Measurements from ENCODE around the gene GLYAT. TPM values are rescaled to one million over a fixed set of nuclear protein-coding genes. Genes with fewer than 3 reads are reported as not detected.

Gene GLYAT
- total and polyA plus RNA-seq, 4 donors: not detected

- TF ChIP-seq CTCF (IDR thresholded peaks at IDR 0.05; ENCODE audit: control extremely low read depth, extremely low read depth): no peak
- DNase-seq (no peak), ATAC-seq (ENCODE audit: insufficient read depth, low FRiP score) (no peak)
- Histone ChIP-seq H3K9me3 (ENCODE audit: control insufficient read depth in 4 of 4, insufficient read depth in 3 of 4, low read length in 3 of 4) (peaks cover 0 to 18% (median 7%) of the 10 kb centered on the region in 4 donors), H3K9ac (ENCODE audit: insufficient read depth in 1 of 2, low read length in 2 of 2) (no peak overlapping the region), H3K27me3 (ENCODE audit: control insufficient read depth in 3 of 3, insufficient read depth in 3 of 3, low read length in 2 of 3) (no peaks in the 10 kb centered on the region), H3K4me3 (no peak overlapping the region), H3K27ac (ENCODE audit: low read depth in 1 of 2, low read length in 1 of 2) (no peak overlapping the region), H3K4me1 (ENCODE audit: control insufficient read depth in 5 of 5, insufficient read depth in 5 of 5, low read length in 5 of 5) (no peaks in the 10 kb centered on the region), H3K36me3 (ENCODE audit: control insufficient read depth in 4 of 4, insufficient read depth in 4 of 4, low read length in 4 of 4) (no peaks in the 10 kb centered on the region)
Measured at GRCh38 chr11:58744988-58745704, 13.4 kb upstream of the GLYAT start.

DNA sequence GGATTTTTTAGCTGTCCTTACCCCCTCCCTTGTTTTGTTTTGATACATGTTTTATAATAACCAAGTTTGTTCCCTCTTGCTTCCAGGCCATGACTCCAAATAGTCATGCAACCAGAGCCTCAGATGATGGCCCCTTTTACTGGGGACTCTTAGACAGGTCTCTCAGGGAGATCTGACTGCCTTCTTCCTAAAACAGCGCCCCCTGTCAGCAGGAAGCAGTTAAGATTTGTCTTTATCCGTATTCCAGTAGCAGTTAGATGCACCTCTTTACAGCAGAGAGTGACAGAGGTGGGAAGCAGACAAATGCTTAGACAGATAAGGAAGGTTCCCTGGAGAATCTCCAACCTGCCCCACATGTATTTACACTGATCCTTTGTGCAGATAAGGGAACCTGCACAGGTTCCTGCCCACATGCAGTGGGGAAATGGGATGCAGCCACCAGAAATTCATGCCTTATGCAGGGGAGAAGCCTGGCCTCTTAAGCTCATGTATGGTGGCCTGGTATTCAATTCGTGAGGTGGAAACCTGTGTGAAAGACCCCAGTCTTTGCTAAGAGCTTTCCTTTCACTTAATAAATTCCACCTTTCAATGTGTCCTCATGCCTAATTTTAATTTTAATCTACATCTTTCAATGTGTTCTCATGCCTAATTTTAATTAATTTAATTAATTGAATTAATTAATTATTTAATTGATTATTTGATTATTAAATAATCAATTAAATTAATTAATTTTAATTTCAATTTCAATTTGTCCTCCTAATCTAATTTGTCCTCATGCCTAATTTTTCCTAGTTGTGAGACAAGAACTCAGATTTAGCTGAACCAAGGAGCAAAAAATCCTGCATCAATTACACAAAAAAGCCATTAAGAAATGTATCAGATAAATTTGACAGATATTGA lies 11.5 kb upstream of the GLYAT start:
- WGBS, 2 donors: 54 to 62% methylated on average over 3 of the region's 3 CpGs
- ATAC-seq (ENCODE audit: insufficient read depth, low FRiP score) (no peak), DNase-seq (no peak)
- Histone ChIP-seq H3K36me3 (ENCODE audit: control insufficient read depth in 4 of 4, insufficient read depth in 4 of 4, low read length in 4 of 4) (no peaks in the 10 kb centered on the region), H3K4me1 (ENCODE audit: control insufficient read depth in 5 of 5, insufficient read depth in 5 of 5, low read length in 5 of 5) (no peaks in the 10 kb centered on the region), H3K9me3 (ENCODE audit: control insufficient read depth in 4 of 4, insufficient read depth in 3 of 4, low read length in 3 of 4) (peaks cover 0 to 14% (median 8%) of the 10 kb centered on the region in 4 donors), H3K9ac (ENCODE audit: insufficient read depth in 1 of 2, low read length in 2 of 2) (no peak overlapping the region), H3K4me3 (no peak overlapping the region), H3K27ac (ENCODE audit: low read depth in 1 of 2, low read length in 1 of 2) (no peak overlapping the region), H3K27me3 (ENCODE audit: control insufficient read depth in 3 of 3, insufficient read depth in 3 of 3, low read length in 2 of 3) (no peaks in the 10 kb centered on the region)
- no peak for TF ChIP-seq CTCF (IDR thresholded peaks at IDR 0.05; ENCODE audit: control extremely low read depth, extremely low read depth)

GRCh38 chr11:58742140-58742539 lies 10.4 kb upstream of the GLYAT start:
- WGBS, 2 donors: 78 to 81% methylated on average over 2 of the region's 2 CpGs
- Histone ChIP-seq H3K4me3 (no peak overlapping the region), H3K9ac (ENCODE audit: insufficient read depth in 1 of 2, low read length in 2 of 2) (no peak overlapping the region), H3K4me1 (ENCODE audit: control insufficient read depth in 5 of 5, insufficient read depth in 5 of 5, low read length in 5 of 5) (no peaks in the 10 kb centered on the region), H3K27ac (ENCODE audit: low read depth in 1 of 2, low read length in 1 of 2) (no peak overlapping the region), H3K36me3 (ENCODE audit: control insufficient read depth in 4 of 4, insufficient read depth in 4 of 4, low read length in 4 of 4) (no peaks in the 10 kb centered on the region), H3K9me3 (ENCODE audit: control insufficient read depth in 4 of 4, insufficient read depth in 3 of 4, low read length in 3 of 4) (peaks cover 0 to 14% (median 8%) of the 10 kb centered on the region in 4 donors), H3K27me3 (ENCODE audit: control insufficient read depth in 3 of 3, insufficient read depth in 3 of 3, low read length in 2 of 3) (no peaks in the 10 kb centered on the region)
- no peak for DNase-seq
- no peak for ATAC-seq (ENCODE audit: insufficient read depth, low FRiP score)
- TF ChIP-seq CTCF (IDR thresholded peaks at IDR 0.05; ENCODE audit: control extremely low read depth, extremely low read depth): no peak
